H1 (cell line): ENCODE measurements around the gene MRPL33. TPM values are rescaled to one million over a fixed set of nuclear protein-coding genes. Genes with fewer than 3 reads are reported as not detected.

Source experiments
- CTCF ChIA-PET: fragments of 300-600 bp; sonication (Branson Sonifier 250); formaldehyde crosslinking; loops from one replicate; lab custom pipeline; 2021; ENCODE audit not compliant: partially characterized antibody; lab: Charles Lee
- POLR2A ChIA-PET: fragments of 300-600 bp; sonication (Branson Sonifier 250); formaldehyde crosslinking; loops from one replicate; lab custom pipeline; 2021; ENCODE audit warnings: inconsistent platforms; ENCODE audit not compliant: partially characterized antibody; lab: Charles Lee
- DNase-seq, 2 experiments: peaks; one replicate each; pipeline versions ENCODE4 v3.0.0 to v3.0.0-alpha.2; 2010 to 2022; ENCODE audit warnings: low spot score in 2 of 2, low read depth in 1 of 2, mixed read lengths in 1 of 2
- FAIRE-seq: peaks from 2 replicates; lab custom pipeline; 2011; peaks lifted over from hg19 to GRCh38; lab: Jason Lieb, UNC
- H2AFZ ChIP-seq: 2 replicates; pipeline ENCODE4 v1.8.1; 2012; ENCODE audit warnings: low read length, inconsistent platforms
- H2AK5ac ChIP-seq: 2 replicates; pipeline ENCODE4 v1.6.1; 2013; ENCODE audit warnings: low read depth, low read length
- H2BK120ac ChIP-seq: replicated peaks from 2 replicates; pipeline ENCODE3; 2013; ENCODE audit warnings: low read depth, low read length, inconsistent platforms
- H2BK12ac ChIP-seq: 2 replicates; pipeline ENCODE4 v1.6.1; 2013; ENCODE audit warnings: low read depth, low read length
- H2BK15ac ChIP-seq: 2 replicates; pipeline ENCODE4 v1.6.1; 2013; ENCODE audit warnings: low read length
- H2BK20ac ChIP-seq: 2 replicates; pipeline ENCODE4 v1.6.1; 2013; ENCODE audit warnings: low read length
- H2BK5ac ChIP-seq: 2 replicates; pipeline ENCODE4 v1.6.1; 2013; ENCODE audit warnings: low read depth, low read length
- H3K14ac ChIP-seq: 2 replicates; pipeline ENCODE4 v1.6.1; 2013; ENCODE audit warnings: inconsistent platforms; ENCODE audit not compliant: insufficient read length
- H3K18ac ChIP-seq: 2 replicates; pipeline ENCODE4 v1.6.1; 2013; ENCODE audit warnings: low read length; ENCODE audit errors: extremely low read depth
- H3K23ac ChIP-seq: 2 replicates; pipeline ENCODE4 v1.6.1; 2013; ENCODE audit warnings: inconsistent platforms; ENCODE audit not compliant: insufficient read length
- H3K23me2 ChIP-seq: 2 replicates; pipeline ENCODE4 v1.6.1; 2013; ENCODE audit warnings: low read depth, low read length
- H3K27ac ChIP-seq: 2 replicates; pipeline ENCODE4 v1.6.1; 2011; ENCODE audit warnings: low read depth, low read length, inconsistent platforms
- H3K27me3 ChIP-seq, 4 experiments: replicated peaks in 1 of 4; 1 replicate in 1 of 4; 2 replicates in 3 of 4; pipeline versions ENCODE4 v1.6.1 to v1.8.1; 2011 to 2013; ENCODE audit warnings: low read length in 3 of 4, mild to moderate bottlenecking in 3 of 4, inconsistent platforms in 2 of 4, mixed read lengths in 2 of 4, moderate library complexity in 1 of 4; ENCODE audit not compliant: control insufficient read depth in 3 of 4, insufficient read depth in 3 of 4; ENCODE audit errors: extremely low read depth in 1 of 4
- H3K36me3 ChIP-seq, 4 experiments: 2 replicates each; pipeline versions ENCODE4 v1.6.1 to v1.8.1; 2011 to 2013; ENCODE audit warnings: mild to moderate bottlenecking in 4 of 4, low read length in 3 of 4, moderate library complexity in 2 of 4, control low read depth in 1 of 4, inconsistent platforms in 1 of 4; ENCODE audit not compliant: insufficient read depth in 4 of 4, control insufficient read depth in 2 of 4
- H3K4ac ChIP-seq: replicated peaks from 2 replicates; pipeline ENCODE3; 2013; ENCODE audit warnings: low read length, low read depth, mixed read lengths, inconsistent platforms; ENCODE audit not compliant: insufficient read length
- H3K4me1 ChIP-seq, 4 experiments: replicated peaks in 1 of 4; 1 replicate in 1 of 4; 2 replicates in 3 of 4; pipeline versions ENCODE4 v1.6.1 to v1.8.1; 2011 to 2013; ENCODE audit warnings: low read length in 3 of 4, inconsistent platforms in 2 of 4, mixed read lengths in 1 of 4; ENCODE audit not compliant: insufficient read depth in 4 of 4, control insufficient read depth in 3 of 4
- H3K4me2 ChIP-seq, 2 experiments: 2 replicates each; pipeline versions ENCODE4 v1.6.1 to v1.8.1; 2011 to 2013; ENCODE audit warnings: low read depth in 2 of 2, low read length in 2 of 2, control low read depth in 1 of 2, inconsistent platforms in 1 of 2, mild to moderate bottlenecking in 1 of 2; ENCODE audit not compliant: insufficient read depth in 1 of 2
- H3K4me3 ChIP-seq, 4 experiments: fragments of 200-600, 300-600 bp in 1 of 4; sonication (generic), shearing (Covaris generic), sonication (Bioruptor Twin) in 1 of 4; 2 replicates each; pipeline versions ENCODE4 v1.5.1 to v1.8.1; 2011 to 2016; ENCODE audit warnings: low read length in 4 of 4, low read depth in 3 of 4, control low read depth in 2 of 4, inconsistent platforms in 2 of 4, mild to moderate bottlenecking in 2 of 4, mixed read lengths in 1 of 4, moderate library complexity in 1 of 4; ENCODE audit not compliant: insufficient read depth in 2 of 4; ENCODE audit errors: extremely low read depth in 1 of 4
- H3K56ac ChIP-seq: replicated peaks from 2 replicates; pipeline ENCODE3; 2013; ENCODE audit warnings: low read depth, mild to moderate bottlenecking, mixed read lengths, low read length, inconsistent platforms; ENCODE audit not compliant: insufficient read length
- H3K79me1 ChIP-seq: 2 replicates; pipeline ENCODE4 v1.6.1; 2013; ENCODE audit warnings: low read depth, low read length, control low read depth
- H3K79me2 ChIP-seq, 2 experiments: 2 replicates each; pipeline versions ENCODE4 v1.6.1 to v1.8.1; 2012 to 2013; ENCODE audit warnings: low read length in 2 of 2, mild to moderate bottlenecking in 2 of 2, inconsistent platforms in 1 of 2; ENCODE audit not compliant: insufficient read depth in 2 of 2, control insufficient read depth in 1 of 2
- H3K9ac ChIP-seq, 4 experiments: replicated peaks in 1 of 4; 1 replicate in 1 of 4; 2 replicates in 3 of 4; pipeline versions ENCODE4 v1.6.1 to v1.8.1; 2011 to 2013; ENCODE audit warnings: low read depth in 3 of 4, low read length in 3 of 4, control low read depth in 2 of 4, mild to moderate bottlenecking in 2 of 4, moderate library complexity in 2 of 4, inconsistent platforms in 1 of 4; ENCODE audit errors: extremely low read depth in 1 of 4
- H3K9me3 ChIP-seq, 2 experiments: 2 replicates each; pipeline versions ENCODE4 v1.6.1 to v1.8.1; 2012 to 2013; ENCODE audit warnings: mild to moderate bottlenecking in 2 of 2, moderate library complexity in 2 of 2, control low read depth in 1 of 2, inconsistent platforms in 1 of 2, low read depth in 1 of 2, low read length in 1 of 2, mixed read lengths in 1 of 2; ENCODE audit not compliant: insufficient read depth in 2 of 2
- H4K20me1 ChIP-seq, 2 experiments: replicated peaks in 1 of 2; 2 replicates each; pipeline versions ENCODE3 to v1.8.1; 2011 to 2013; ENCODE audit warnings: inconsistent platforms in 2 of 2, low read length in 2 of 2, mild to moderate bottlenecking in 1 of 2; ENCODE audit not compliant: insufficient read depth in 2 of 2, control insufficient read depth in 1 of 2
- H4K5ac ChIP-seq: 2 replicates; pipeline ENCODE4 v1.6.1; 2013; ENCODE audit warnings: low read length, low read depth, mixed read lengths, inconsistent platforms; ENCODE audit not compliant: insufficient read length
- H4K8ac ChIP-seq: 2 replicates; pipeline ENCODE4 v1.8.0; 2013; ENCODE audit warnings: mild to moderate bottlenecking, moderate library complexity, low read length, inconsistent platforms; ENCODE audit not compliant: insufficient read depth; ENCODE audit errors: extremely low read depth
- H4K91ac ChIP-seq: replicated peaks from 2 replicates; pipeline ENCODE3; 2013; ENCODE audit warnings: low read length, mixed read lengths, inconsistent platforms; ENCODE audit not compliant: insufficient read length
- ASH2L ChIP-seq: fragments of 200-600, 300-600 bp; sonication (generic); IDR thresholded peaks from one replicate; pipeline ENCODE4 v1.7.1; 2017; ENCODE audit warnings: low read length
- EGR1 ChIP-seq: IDR thresholded peaks from 2 replicates; pipeline ENCODE4 v1.6.1; 2011; ENCODE audit warnings: low read depth, low read length, borderline replicate concordance
- EP300 ChIP-seq, 2 experiments: IDR thresholded peaks; 1 replicate in 1 of 2; 2 replicates in 1 of 2; pipeline ENCODE4 v1.6.1; 2011 to 2012; ENCODE audit warnings: low read depth in 2 of 2, low read length in 2 of 2, mild to moderate bottlenecking in 2 of 2, borderline replicate concordance in 1 of 2, inconsistent platforms in 1 of 2, moderate library complexity in 1 of 2
- JUND ChIP-seq: IDR thresholded peaks from 2 replicates; pipeline ENCODE4 v1.6.1; 2011; ENCODE audit warnings: mild to moderate bottlenecking, improper control_type of control experiment, low read length
- KDM5A ChIP-seq: fragments of 200-600 bp; IDR thresholded peaks from 2 replicates; pipeline ENCODE4 v1.7.1; 2012; ENCODE audit warnings: mild to moderate bottlenecking, low read length, inconsistent platforms, mixed read lengths
- SIN3A ChIP-seq, 2 experiments: IDR thresholded peaks in 1 of 2; conservative IDR thresholded peaks in 1 of 2; 2 replicates each; pipeline ENCODE4 v1.6.1; 2011 to 2012; ENCODE audit warnings: low read length in 2 of 2, improper control_type of control experiment in 1 of 2, low read depth in 1 of 2, mild to moderate bottlenecking in 1 of 2
- YY1 ChIP-seq: IDR thresholded peaks from 2 replicates; pipeline ENCODE4 v1.6.1; 2011; ENCODE audit warnings: low read depth, mild to moderate bottlenecking, low read length
- WGBS, 2 experiments: shearing (Covaris generic) in 1 of 2; methylation state at CpG; one replicate each; pipeline versions ENCODE4 v1.1.6 to v1.1.7; 2013 to 2015; ENCODE audit warnings: low lambda C conversion rate in 2 of 2, mixed read lengths in 2 of 2, inconsistent platforms in 1 of 2, low coverage in 1 of 2, missing lambda C conversion rate in 1 of 2; ENCODE audit not compliant: insufficient replicate concordance in 2 of 2, insufficient coverage in 1 of 2, insufficient read length in 1 of 2; ENCODE audit errors: extremely low coverage in 1 of 2, missing lambda C conversion rate in 1 of 2; 5-methylcytosine and 5-hydroxymethylcytosine counted together
- polyA plus RNA-seq, 7 experiments: library from polyadenylated mRNA; depleted of rRNA in 3 of 7; stranded (reverse) in 5 of 7; unstranded in 2 of 7; fragments of >200 nt in 5 of 7; fragments of 200-250 nt in 2 of 7; gene quantifications; 1 replicate in 5 of 7; 2 replicates in 1 of 7; 4 replicates in 1 of 7; pipeline versions ENCODE4 v1.2.1 to v1.2.3, GENCODE V29; 2011 to 2013; ENCODE audit warnings: missing spikeins in 2 of 7, mixed read lengths in 2 of 7
- total RNA-seq: library from RNA; stranded (reverse); fragmentation: NEBNext Ultra II Directional; extraction: Animal tissue kit (Norgen Biotek cat#: 25700); gene quantifications from 2 replicates; pipeline ENCODE4 v1.2.1, GENCODE V29; 2021

The MRPL33 gene
- total and polyA plus RNA-seq, 2 of the 8 experiments (the other 6 are each of a cell fraction or from before 2014, with no cell fraction given) = 24.3 to 62.9 TPM

DNA sequence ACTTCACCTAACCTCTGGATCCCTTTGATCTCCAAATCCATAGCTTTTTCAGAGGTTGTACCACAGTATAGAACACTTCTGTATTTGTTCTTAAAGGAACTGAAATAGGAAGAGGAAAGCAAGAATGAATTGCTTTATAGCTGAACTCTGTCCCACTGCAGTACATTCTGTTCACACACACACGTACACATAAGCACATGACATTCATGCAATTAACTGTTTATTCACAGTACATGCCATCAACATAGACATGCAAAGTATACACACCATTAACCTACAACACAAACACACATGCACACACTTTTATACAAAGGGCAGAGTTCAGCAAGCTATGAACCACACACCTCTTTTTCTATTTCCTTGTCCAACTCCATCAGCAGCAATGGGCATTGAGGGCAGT lies 43.2 kb downstream of the MRPL33 start:
- Histone ChIP-seq H3K27ac (no peak overlapping the region), H3K4me3 (no peak overlapping the region), H3K79me1 (no peaks in the 10 kb centered on the region), H2BK120ac (no peak overlapping the region), H3K9me3 (no peaks in the 10 kb centered on the region), H3K27me3 (peaks cover 0 to 1% (median 0%) of the 10 kb centered on the region in 4 experiments; a peak in 1 of 7 replicates), H4K5ac (no peak overlapping the region), H3K9ac (no peak overlapping the region), H3K4me1 (no peaks in the 10 kb centered on the region), H3K79me2 (no peaks in the 10 kb centered on the region)
- FAIRE-seq = no peak
- ChIA-PET CTCF (interaction anchor here (0.7 to 2.3 kb wide), 2 partner anchors 9 to 657 kb away, joined by 3 to 11 read pairs; no protein-coding TSS in a partner anchor), POLR2A (no interaction called here)
- TF ChIP-seq YY1 = no peak
- no peak for TF ChIP-seq KDM5A
- no peak for TF ChIP-seq ASH2L
- no peak for TF ChIP-seq EGR1
- no peak for TF ChIP-seq EP300 (IDR thresholded peaks at IDR 0.05; ENCODE audit: borderline replicate concordance in 1 of 2, low read depth in 2 of 2, low read length in 2 of 2)
- TF ChIP-seq SIN3A (conservative IDR thresholded peaks at IDR 0.05 in 1 of 2, IDR thresholded peaks at IDR 0.05 in 1 of 2; ENCODE audit: low read depth in 1 of 2, low read length in 2 of 2) = no peak
- TF ChIP-seq JUND = no peak
- TF ChIP-seq, all 59 proteins: peak for 0
- no peak overlapping the region for H2BK5ac ChIP-seq
- no peak overlapping the region for H2BK12ac ChIP-seq
- H3K23ac ChIP-seq = no peak overlapping the region
- no peak overlapping the region for H4K91ac ChIP-seq
- no peaks in the 10 kb centered on the region for H3K36me3 ChIP-seq
- no peak overlapping the region for H4K8ac ChIP-seq
- no peak overlapping the region for H3K4me2 ChIP-seq
- H2BK15ac ChIP-seq = no peak overlapping the region
- H3K4ac ChIP-seq = no peak overlapping the region
- no peak overlapping the region for H2AFZ ChIP-seq
- DNase-seq = no peak
- no peak overlapping the region for H3K56ac ChIP-seq
- no peaks in the 10 kb centered on the region for H3K23me2 ChIP-seq
- H3K18ac ChIP-seq = no peak overlapping the region
- no peak overlapping the region for H2AK5ac ChIP-seq
- 89% methylated on average over 1 of the region's 1 CpG; no CpG with 5 or more reads in 1 of the 2 experiments for WGBS, 2 experiments
- no peaks in the 10 kb centered on the region for H4K20me1 ChIP-seq
- no peak overlapping the region for H3K14ac ChIP-seq
- H2BK20ac ChIP-seq = no peak overlapping the region
